Adipose tissue (tissue), 3 donors: ENCODE measurements around the gene ANP32A. TPM values are rescaled to one million over a fixed set of nuclear protein-coding genes. Genes with fewer than 3 reads are reported as not detected.

Experiments
- H3K27ac ChIP-seq: one replicate; pipeline ENCODE4 v1.5.1; 2013; ENCODE audit warnings: low read depth, low read length
- WGBS, 3 donors: extraction: QIAGEN DNeasy Blood & Tissue Kit; methylation state at CpG; one replicate each; pipeline ENCODE4 v1.1.7; 2013; 5-methylcytosine and 5-hydroxymethylcytosine counted together
- polyA plus RNA-seq, 3 donors: library from polyadenylated mRNA; stranded (reverse); fragments of 200-250 nt; gene quantifications; one replicate each; pipeline ENCODE4 v1.2.3, GENCODE V29; 2013
- donor health status: healthy with polysubstance abuse.
- donor health status: Bipolar disorder and iron deficiency.
- donor health status: healthy.

Gene ANP32A
- polyA plus RNA-seq, 3 donors = 41.9 to 81.2 (median 79.5) TPM

GRCh38 chr15:68789534-68790241 lies 31.0 kb downstream of the ANP32A start:
- H3K27ac ChIP-seq = no peak overlapping the region
- 45 to 54% (median 49%) methylated on average over 7 of the region's 7 CpGs for WGBS, 3 donors

GRCh38 chr15:68789091-68789490 lies 31.6 kb downstream of the ANP32A start:
- H3K27ac ChIP-seq = no peak overlapping the region

GRCh38 chr15:68788264-68788624 lies 32.5 kb downstream of the ANP32A start:
- 75 to 89% (median 83%) methylated on average over 7 to 8 of the region's 8 CpGs for WGBS, 3 donors
- no peak overlapping the region for H3K27ac ChIP-seq

More at GRCh38 chr15:68789091-68789490, 31.6 kb downstream of the ANP32A start:
- WGBS, 3 donors = 56 to 77% (median 76%) methylated on average over 1 of the region's 1 CpG

- no peak overlapping the region for H3K27ac ChIP-seq
Observed at GRCh38 chr15:68787609-68788263, 33.0 kb downstream of the ANP32A start.

GRCh38 chr15:68786753-68787152 lies 33.9 kb downstream of the ANP32A start:
- H3K27ac ChIP-seq = no peak overlapping the region
- WGBS, 3 donors = 87 to 93% (median 88%) methylated on average over 5 of the region's 5 CpGs

More at GRCh38 chr15:68787609-68788263, 33.0 kb downstream of the ANP32A start:
- WGBS, 3 donors = 43 to 62% (median 55%) methylated on average over 17 of the region's 17 CpGs

GRCh38 chr15:68785541-68785940 lies 35.2 kb downstream of the ANP32A start:
- 46 to 49% (median 46%) methylated on average over 5 of the region's 5 CpGs for WGBS, 3 donors
- H3K27ac ChIP-seq = no peak overlapping the region

- no peak overlapping the region for H3K27ac ChIP-seq
- 90 to 93% (median 93%) methylated on average over 13 of the region's 13 CpGs for WGBS, 3 donors
Observed at GRCh38 chr15:68784206-68784605, 36.5 kb downstream of the ANP32A start.

- H3K27ac ChIP-seq = no peak overlapping the region
- 75 to 83% (median 77%) methylated on average over 8 to 9 of the region's 9 CpGs for WGBS, 3 donors
Observed at GRCh38 chr15:68783226-68784058, 37.3 kb downstream of the ANP32A start.

GRCh38 chr15:68782589-68783161 lies 38.0 kb downstream of the ANP32A start:
- H3K27ac ChIP-seq = no peak overlapping the region
- 56 to 85% (median 57%) methylated on average over 12 of the region's 12 CpGs for WGBS, 3 donors

GRCh38 chr15:68781766-68782588 lies 38.7 kb downstream of the ANP32A start:
- no peak overlapping the region for H3K27ac ChIP-seq
- 41 to 79% (median 41%) methylated on average over 17 of the region's 17 CpGs for WGBS, 3 donors

GRCh38 chr15:68781217-68781616 lies 39.5 kb downstream of the ANP32A start:
- H3K27ac ChIP-seq = no peak overlapping the region

- H3K27ac ChIP-seq = no peak overlapping the region
Observed at GRCh38 chr15:68778876-68779275, 41.8 kb downstream of the ANP32A start.

GRCh38 chr15:68776477-68777270 lies 44.0 kb downstream of the ANP32A start:
- 71 to 85% (median 75%) methylated on average over 10 of the region's 10 CpGs for WGBS, 3 donors
- H3K27ac ChIP-seq = no peak overlapping the region

More at GRCh38 chr15:68778876-68779275, 41.8 kb downstream of the ANP32A start:
- 89 to 90% (median 89%) methylated on average over 9 of the region's 9 CpGs for WGBS, 3 donors

- no peak overlapping the region for H3K27ac ChIP-seq
- 47 to 73% (median 56%) methylated on average over 7 to 8 of the region's 8 CpGs for WGBS, 3 donors
Observed at GRCh38 chr15:68775671-68776476, 44.8 kb downstream of the ANP32A start.

GRCh38 chr15:68775236-68775577 lies 45.5 kb downstream of the ANP32A start:
- H3K27ac ChIP-seq = no peak overlapping the region
- WGBS, 3 donors = 72 to 91% (median 90%) methylated on average over 3 of the region's 3 CpGs

- no peak overlapping the region for H3K27ac ChIP-seq
Observed at GRCh38 chr15:68774521-68775235, 46.0 kb downstream of the ANP32A start.

More at GRCh38 chr15:68774521-68775235, 46.0 kb downstream of the ANP32A start:
- 91 to 94% (median 93%) methylated on average over 3 of the region's 3 CpGs for WGBS, 3 donors
